Fibroblast of peridontal ligament (primary cell): ENCODE results near the gene NCDN.

ENCODE experiments used
- DNase-seq: peaks from one replicate; pipeline ENCODE4 v3.0.0-alpha.2; 2010; ENCODE audit errors: extremely low read depth

The NCDN gene

GRCh38 chr1:35555212-35555584, 2.4 kb upstream of the NCDN start:
- peak; percentile 38 for DNase-seq

- DNase-seq, result peak; percentile 51
Measured at GRCh38 chr1:35555601-35556477, 1.8 kb upstream of the NCDN start.

- no peak for DNase-seq
Measured at GRCh38 chr1:35556484-35557117, 998 bp upstream of the NCDN start.

GRCh38 chr1:35557118-35557610, 435 bp upstream of the NCDN start, which contains the start of gene KIAA0319L:
KIAA0319L (minus strand) TSS chr1:35557403; CDS start chr1:35554491, 2,912 bp downstream.
- DNase-seq, result no peak

- DNase-seq, result no peak
Measured at GRCh38 chr1:35558374-35559316, 1.0 kb downstream of the NCDN start.

GRCh38 chr1:35559317-35559944, 1.8 kb downstream of the NCDN start:
- DNase-seq, result no peak

GRCh38 chr1:35560256-35561225, 2.9 kb downstream of the NCDN start:
- no peak for DNase-seq

GRCh38 chr1:35561297-35561971, 3.8 kb downstream of the NCDN start:
- no peak for DNase-seq

GRCh38 chr1:35561972-35562680, 4.5 kb downstream of the NCDN start:
- no peak for DNase-seq

GRCh38 chr1:35563166-35563565, 5.6 kb downstream of the NCDN start:
- no peak for DNase-seq

GRCh38 chr1:35564037-35564883, 6.7 kb downstream of the NCDN start:
- DNase-seq, result peak; percentile 82

- no peak for DNase-seq
Measured at GRCh38 chr1:35564884-35565741, 7.5 kb downstream of the NCDN start.

GRCh38 chr1:35565742-35566133, 8.1 kb downstream of the NCDN start:
- no peak for DNase-seq

GRCh38 chr1:35567947-35568558, 10.5 kb downstream of the NCDN start:
- DNase-seq, result peak; percentile 5

- peak; percentile 75 for DNase-seq
Measured at GRCh38 chr1:35568975-35569395, 11.4 kb downstream of the NCDN start.

GRCh38 chr1:35569936-35570335, 12.3 kb downstream of the NCDN start:
- peak; percentile 12 for DNase-seq
